Measurements from ENCODE around the gene ACBD3.

Gene ACBD3

GRCh38 chr1:226223786-226224244 is 37.3 kb upstream of the ACBD3 start:
- Histone ChIP-seq H3K4me3 (ENCODE audit: low read length) (peak overlapping the region; percentile 89), H3K27ac (ENCODE audit: low read depth, low read length) (no peak overlapping the region), H3K9me3 (ENCODE audit: control insufficient read depth, insufficient read depth, low read length) (no peaks in the 10 kb centered on the region), H3K4me2 (ENCODE audit: low read length) (peak overlapping the region; percentile 95), H3K27me3 (ENCODE audit: control insufficient read depth, low read length) (peaks cover 5% of the 10 kb centered on the region), H3K9me2 (replicated peaks; ENCODE audit: control insufficient read depth, low read length) (no peaks in the 10 kb centered on the region), H3K79me2 (ENCODE audit: control insufficient read depth, low read length) (no peaks in the 10 kb centered on the region), H4K20me1 (ENCODE audit: control insufficient read depth, insufficient read depth, low read depth, low read length) (no peaks in the 10 kb centered on the region), H3K4me1 (ENCODE audit: control insufficient read depth, low read length) (peaks cover 39% of the 10 kb centered on the region), H3K36me3 (ENCODE audit: control insufficient read depth, low read length) (no peaks in the 10 kb centered on the region), H3F3A (ENCODE audit: control insufficient read depth, insufficient read depth) (peaks cover 18% of the 10 kb centered on the region)
- TF ChIP-seq CTCF (IDR thresholded peaks at IDR 0.05; ENCODE audit: low read depth, low read length, poor library complexity, severe bottlenecking) (peak; percentile 38), EZH2phosphoT487 (IDR thresholded peaks at IDR 0.05; ENCODE audit: borderline replicate concordance, low read length) (no peak)

GRCh38 chr1:226223157-226223785 is 36.7 kb upstream of the ACBD3 start, which contains the start of gene MIXL1:
TSS of gene MIXL1 (plus strand) at chr1:226223664. CDS start at chr1:226223682, 18 bp downstream.
- Histone ChIP-seq H3K36me3 (ENCODE audit: control insufficient read depth, low read length) (no peaks in the 10 kb centered on the region), H3K79me2 (ENCODE audit: control insufficient read depth, low read length) (no peaks in the 10 kb centered on the region), H3K27ac (ENCODE audit: low read depth, low read length) (no peak within 1 kb of the TSS), H3K27me3 (ENCODE audit: control insufficient read depth, low read length) (peaks cover 5% of the 10 kb centered on the region), H3K4me3 (ENCODE audit: low read length) (peak within 1 kb of the TSS; percentile 89), H3F3A (ENCODE audit: control insufficient read depth, insufficient read depth) (peaks cover 14% of the 10 kb centered on the region), H4K20me1 (ENCODE audit: control insufficient read depth, insufficient read depth, low read depth, low read length) (no peaks in the 10 kb centered on the region), H3K4me1 (ENCODE audit: control insufficient read depth, low read length) (peaks cover 39% of the 10 kb centered on the region), H3K4me2 (ENCODE audit: low read length) (peak within 1 kb of the TSS; percentile 95), H3K9me2 (replicated peaks; ENCODE audit: control insufficient read depth, low read length) (no peaks in the 10 kb centered on the region), H3K9me3 (ENCODE audit: control insufficient read depth, insufficient read depth, low read length) (no peaks in the 10 kb centered on the region)
- TF ChIP-seq CTCF (IDR thresholded peaks at IDR 0.05; ENCODE audit: low read depth, low read length, poor library complexity, severe bottlenecking) = no peak
- TF ChIP-seq EZH2phosphoT487 (IDR thresholded peaks at IDR 0.05; ENCODE audit: borderline replicate concordance, low read length) = no peak

- Histone ChIP-seq H3K4me1 (ENCODE audit: control insufficient read depth, low read length) (peaks cover 39% of the 10 kb centered on the region), H3K9me2 (replicated peaks; ENCODE audit: control insufficient read depth, low read length) (no peaks in the 10 kb centered on the region), H3K79me2 (ENCODE audit: control insufficient read depth, low read length) (no peaks in the 10 kb centered on the region), H3K27ac (ENCODE audit: low read depth, low read length) (no peak overlapping the region), H3K4me2 (ENCODE audit: low read length) (peak overlapping the region; percentile 95; the same call in 1 of the 2 replicates), H3K36me3 (ENCODE audit: control insufficient read depth, low read length) (no peaks in the 10 kb centered on the region), H4K20me1 (ENCODE audit: control insufficient read depth, insufficient read depth, low read depth, low read length) (no peaks in the 10 kb centered on the region), H3K27me3 (ENCODE audit: control insufficient read depth, low read length) (peaks cover 5% of the 10 kb centered on the region), H3K9me3 (ENCODE audit: control insufficient read depth, insufficient read depth, low read length) (no peaks in the 10 kb centered on the region), H3F3A (ENCODE audit: control insufficient read depth, insufficient read depth) (peaks cover 14% of the 10 kb centered on the region), H3K4me3 (ENCODE audit: low read length) (no peak overlapping the region)
- no peak for TF ChIP-seq CTCF (IDR thresholded peaks at IDR 0.05; ENCODE audit: low read depth, low read length, poor library complexity, severe bottlenecking)
- TF ChIP-seq EZH2phosphoT487 (IDR thresholded peaks at IDR 0.05; ENCODE audit: borderline replicate concordance, low read length) = no peak
These were observed 36.1 kb upstream of the ACBD3 start for GRCh38 chr1:226222686-226223085.

All from DOHH2 (cell line).